HG03039 (cell line): Measurements from ENCODE around the gene TMUB2.

Source experiments
- ATAC-seq: cut with Tn5 transposase; IDR thresholded peaks from one replicate; pipeline ENCODE4 v1.9.1; 2021; ENCODE audit warnings: mild to moderate bottlenecking, moderate library complexity; ENCODE audit not compliant: unreplicated experiment

TMUB2 gene

GRCh38 chr17:44202756-44203155, 16.0 kb downstream of the TMUB2 start:
- no peak for ATAC-seq

DNA sequence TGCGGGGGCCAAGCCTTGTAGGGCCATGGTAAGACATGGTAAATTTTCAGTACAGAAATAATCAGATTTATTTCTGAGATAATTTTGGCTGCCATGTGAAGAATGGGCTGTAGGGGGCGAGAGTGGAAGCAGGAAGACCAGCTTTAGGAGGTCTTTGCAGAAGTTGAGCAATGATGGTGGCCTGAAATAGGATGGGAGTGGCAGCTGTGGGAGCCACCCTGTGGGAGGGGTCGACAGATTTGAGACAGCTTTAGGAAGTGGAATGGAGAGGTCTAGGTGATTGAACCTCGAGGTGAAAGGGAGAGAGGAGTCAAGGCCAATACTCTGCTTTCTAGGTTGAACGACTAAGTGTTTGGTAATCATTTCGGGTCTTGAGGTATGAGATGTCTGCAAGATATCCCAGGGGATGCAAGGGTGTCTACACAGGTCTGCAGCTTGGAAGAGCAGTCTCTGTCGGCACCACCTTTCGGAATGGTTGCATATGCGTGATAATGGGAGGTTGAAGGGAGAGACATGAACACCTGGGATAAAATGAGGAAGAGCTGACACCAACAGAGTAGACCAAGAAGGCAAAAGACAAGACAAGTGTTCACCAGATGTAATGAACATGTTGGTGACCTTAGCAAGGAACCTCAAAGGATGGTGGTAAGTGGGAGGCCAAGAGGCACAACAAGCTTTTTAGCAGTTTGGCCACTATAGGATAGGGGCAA, 17.1 kb downstream of the TMUB2 start:
- ATAC-seq, result no peak

GRCh38 chr17:44204441-44204882, 17.7 kb downstream of the TMUB2 start:
- ATAC-seq, result no peak

DNA sequence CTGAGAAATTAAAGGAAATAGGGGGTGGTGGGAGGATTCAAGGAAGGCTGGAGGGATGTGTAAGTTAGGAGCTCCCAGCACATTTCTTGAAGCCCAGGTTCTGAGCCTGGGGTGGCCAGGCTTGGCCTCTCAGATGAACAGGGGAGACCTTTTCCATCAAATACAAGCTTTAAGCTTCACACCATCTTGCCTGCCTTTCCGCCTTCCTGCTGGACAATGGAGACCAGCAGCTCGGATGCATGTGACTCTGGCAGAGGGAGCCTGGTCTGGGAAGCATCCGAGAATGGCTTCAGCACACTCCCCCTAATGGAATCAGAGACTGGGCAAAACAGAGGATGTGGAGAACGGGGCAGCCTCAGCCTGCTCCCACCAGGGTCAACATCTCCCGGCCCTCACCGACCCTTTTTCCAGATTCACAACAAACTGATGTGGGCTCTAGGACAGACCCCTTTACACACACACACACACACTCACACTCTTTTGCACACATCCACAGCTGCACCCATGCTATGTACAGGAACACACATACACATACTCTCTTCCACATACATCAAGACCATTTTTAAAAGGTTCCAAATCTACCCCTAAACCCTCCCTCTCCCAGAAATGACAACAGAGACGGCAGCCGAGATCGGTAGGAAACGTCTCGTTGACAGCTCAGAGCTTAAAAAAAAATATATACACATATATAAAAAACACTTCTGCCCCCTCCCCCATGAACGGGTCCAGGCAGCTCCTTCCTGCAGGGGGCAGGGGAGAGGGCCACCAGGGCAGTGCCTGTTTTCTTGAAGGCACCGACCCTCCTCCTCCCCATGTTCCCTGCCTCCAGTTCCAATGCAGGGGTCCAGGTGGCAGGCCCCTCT, 19.4 kb downstream of the TMUB2 start:
- no peak for ATAC-seq

GRCh38 chr17:44206825-44207155, 20.0 kb downstream of the TMUB2 start:
- no peak for ATAC-seq

DNA sequence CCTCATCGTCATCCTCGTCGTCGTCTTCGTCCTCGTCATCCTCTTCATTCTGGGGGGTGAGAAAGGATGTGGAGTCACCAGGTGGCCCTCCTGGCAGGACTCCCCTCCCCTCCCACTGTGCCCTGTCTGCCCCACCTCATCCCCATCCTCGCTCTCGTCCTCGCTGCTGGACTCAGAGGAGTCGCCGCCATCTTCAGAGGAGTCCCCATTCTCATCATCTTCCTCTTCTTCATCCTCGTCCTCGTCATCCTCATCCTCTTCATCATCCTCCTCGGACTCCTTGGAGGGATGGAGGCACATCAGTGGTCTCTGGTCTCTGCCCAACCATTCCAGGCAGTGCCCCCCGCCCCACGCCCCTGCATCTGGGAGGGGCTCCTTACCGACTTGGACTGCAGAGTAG, 20.5 kb downstream of the TMUB2 start:
- ATAC-seq, result no peak

DNA sequence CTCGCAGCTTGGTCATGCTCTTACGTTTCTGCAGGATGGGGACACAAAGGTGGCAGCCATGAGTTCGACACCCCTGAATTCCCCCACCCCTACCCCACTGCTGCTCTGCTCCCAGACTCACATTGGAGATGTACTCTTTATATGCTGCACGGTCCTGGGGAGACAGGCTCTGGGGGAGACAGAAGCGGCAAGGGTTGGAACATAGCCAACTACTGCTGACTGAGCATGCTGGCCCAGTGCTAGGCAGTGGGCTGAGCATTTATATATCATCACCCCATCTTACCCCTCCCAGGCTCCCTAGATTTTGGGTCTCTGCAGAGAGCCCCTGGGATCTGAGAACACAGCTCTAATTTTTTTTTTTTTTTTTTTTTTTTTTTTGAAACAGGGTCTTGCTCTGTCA, 21.0 kb downstream of the TMUB2 start:
- ATAC-seq, result no peak

DNA sequence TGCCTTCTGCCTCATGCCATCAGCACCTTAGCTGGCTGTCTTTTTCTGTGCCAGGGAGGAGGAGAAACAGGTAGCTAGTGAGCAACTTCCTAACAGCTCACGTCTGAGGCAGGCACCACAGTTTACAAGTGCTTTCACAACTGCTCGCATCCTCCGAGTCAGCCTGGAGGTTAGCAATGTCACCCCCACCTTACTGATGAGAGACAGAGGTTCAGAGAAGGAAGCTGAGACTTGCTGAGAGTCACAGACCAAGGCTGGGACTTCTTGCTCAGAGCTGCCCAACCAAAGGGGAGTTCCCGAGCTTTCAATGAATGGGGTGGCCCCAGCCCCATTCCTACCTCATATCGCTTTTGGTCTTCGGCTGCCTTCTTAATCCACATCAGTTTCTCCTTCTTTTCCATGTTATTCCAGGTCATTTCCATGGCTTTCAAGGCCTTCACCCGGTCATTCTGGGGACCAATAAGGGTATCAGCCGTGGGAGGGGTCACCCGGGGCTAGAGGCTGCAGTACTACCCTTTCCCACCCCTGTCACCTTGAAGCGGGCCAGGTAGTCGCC, 23.1 kb downstream of the TMUB2 start:
- no peak for ATAC-seq

DNA sequence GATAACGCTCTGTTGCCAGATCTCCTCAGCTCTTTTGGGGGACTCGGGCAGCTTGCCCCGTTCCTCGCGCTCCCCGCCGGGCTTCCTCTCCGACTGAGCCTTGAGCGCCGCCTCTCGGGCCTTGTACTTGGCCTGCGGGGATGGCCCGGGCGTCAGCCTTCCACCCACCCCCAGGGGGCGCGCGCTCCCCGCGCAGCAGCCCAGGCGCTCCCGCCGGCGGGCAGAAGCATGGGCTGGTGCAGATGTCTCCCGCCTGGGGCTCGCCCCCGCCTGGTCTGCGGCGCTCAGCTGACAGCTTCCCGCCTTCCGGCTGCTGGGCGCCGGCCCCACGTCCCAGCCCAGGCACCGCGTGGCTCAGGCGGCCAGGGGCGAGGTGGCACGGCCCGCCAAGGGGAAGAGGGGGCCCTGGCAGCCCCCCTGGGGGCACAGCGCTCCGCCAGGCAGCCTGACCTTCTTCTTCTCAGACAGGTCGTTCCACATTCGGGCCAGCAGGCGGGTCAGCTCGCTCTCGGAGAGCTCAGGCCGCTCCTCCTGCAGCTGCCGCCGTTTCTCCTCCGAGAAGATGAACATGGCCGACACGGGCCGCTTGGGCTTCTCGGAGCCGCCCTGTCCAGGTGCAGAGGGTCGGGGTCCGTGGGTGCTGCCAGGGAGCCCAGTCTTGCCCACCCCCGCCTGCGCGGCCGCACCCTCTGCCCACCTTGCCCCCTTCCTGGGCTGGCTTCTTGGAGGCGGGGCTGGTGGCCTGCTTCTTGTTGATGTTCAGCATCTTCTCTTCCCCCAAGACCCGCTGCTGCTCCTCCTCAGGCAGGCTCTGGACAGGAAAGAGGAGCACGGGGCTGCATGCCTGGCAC, 23.8 kb downstream of the TMUB2 start:
- ATAC-seq, result peak; percentile 76

DNA sequence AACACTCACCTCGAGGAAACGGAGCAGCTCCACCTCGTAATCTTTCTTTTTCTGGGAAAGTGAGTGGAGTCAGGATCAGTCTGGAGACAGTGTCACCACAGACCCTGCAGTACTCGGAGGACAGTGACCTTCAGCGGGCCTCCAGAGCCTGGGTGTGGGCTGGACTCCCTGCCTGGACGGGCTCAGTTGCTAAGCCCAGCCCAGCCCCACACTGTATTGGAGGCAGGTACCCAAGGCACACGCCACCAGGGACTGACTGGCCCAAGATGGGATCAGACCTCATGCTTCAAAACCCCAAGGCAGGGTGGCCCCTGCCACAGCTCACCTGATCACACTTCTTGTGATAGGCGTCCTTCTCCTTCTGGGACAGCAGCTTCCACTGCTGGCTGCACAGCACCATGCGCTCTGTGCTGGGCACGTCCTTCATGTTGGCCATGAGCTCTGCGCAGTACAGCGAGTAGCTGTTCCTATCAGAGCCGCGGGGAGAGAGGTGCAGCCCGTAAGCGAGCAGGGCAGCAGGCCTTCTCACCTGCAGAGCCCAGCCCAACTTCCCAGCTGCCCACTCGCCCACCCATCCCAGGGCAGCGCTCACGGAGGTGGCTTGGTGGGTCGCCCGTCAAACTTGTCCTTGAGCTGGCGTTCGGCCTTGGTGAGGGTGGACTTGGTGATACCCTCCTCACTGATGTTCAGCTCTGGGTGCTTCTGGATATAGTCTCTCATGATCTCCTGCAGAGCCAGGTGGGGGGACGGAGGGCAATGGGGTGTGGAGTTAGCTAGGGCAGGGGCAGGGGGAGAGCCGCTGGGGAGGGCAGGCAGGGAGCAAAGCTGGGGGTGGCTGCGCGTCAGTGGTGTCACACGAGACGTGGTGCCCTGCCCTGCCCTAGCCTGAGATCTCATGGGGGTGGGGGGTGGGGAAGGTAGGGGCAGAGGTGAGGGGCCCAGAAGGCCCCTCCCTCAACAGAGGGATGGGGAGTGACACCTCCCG, 24.8 kb downstream of the TMUB2 start:
- ATAC-seq, result no peak

- ATAC-seq, result no peak
Observed at GRCh38 chr17:44212507-44213402, 26.0 kb downstream of the TMUB2 start.

DNA sequence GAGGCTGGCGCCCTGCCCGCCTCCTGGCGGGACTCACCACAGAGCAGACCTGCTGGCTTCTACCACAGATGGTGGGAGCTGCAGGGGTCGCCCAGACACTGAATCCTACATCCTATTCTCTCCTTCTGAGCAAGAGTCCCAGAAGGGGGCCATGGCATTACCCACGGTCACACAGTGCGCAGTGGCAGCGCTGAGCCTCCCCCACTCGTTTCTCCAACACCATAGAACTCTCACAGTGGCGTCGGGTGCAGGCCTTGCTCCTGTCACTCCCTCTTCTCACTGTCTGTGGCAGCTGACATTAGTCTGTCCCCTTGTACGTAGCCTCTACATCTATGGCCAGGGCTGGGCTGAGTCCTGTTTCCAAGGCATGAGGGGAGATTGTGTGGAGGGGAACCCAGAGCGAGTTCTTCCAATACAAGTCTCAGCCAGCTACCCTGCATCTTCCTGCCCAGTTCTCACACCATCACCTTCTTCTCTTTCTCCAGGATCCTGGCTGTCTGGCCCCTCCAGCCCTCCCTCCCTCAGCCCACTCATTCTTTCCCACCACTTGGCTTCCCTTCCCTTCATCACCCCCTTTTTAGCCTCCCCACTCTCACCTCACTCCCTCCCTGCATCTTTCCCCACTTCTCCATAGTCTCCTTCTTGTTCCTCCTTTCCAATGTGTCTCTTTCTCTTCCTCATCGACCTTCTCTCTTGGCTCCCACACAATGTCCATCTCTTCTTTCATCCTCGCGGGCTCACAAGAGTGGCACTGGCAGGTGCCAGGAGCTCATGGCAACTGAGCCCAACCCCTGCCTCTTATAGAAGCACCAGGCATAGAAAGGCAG, 26.8 kb downstream of the TMUB2 start:
- ATAC-seq, result no peak

DNA sequence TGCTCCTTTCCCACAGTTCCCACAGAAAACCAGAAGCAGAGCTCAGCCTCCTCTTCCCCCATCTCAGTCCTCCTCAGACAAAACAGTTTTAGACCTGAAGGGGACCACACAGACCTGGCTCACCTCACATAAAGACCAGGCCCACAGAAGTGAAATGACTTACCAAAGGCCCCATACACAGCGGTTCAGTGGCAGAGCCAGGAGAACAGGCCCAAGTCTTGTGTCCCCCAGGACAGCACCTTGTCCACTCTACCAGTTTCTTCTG, 27.4 kb downstream of the TMUB2 start:
- ATAC-seq, result no peak

GRCh38 chr17:44214896-44215295, 28.1 kb downstream of the TMUB2 start:
- no peak for ATAC-seq

DNA sequence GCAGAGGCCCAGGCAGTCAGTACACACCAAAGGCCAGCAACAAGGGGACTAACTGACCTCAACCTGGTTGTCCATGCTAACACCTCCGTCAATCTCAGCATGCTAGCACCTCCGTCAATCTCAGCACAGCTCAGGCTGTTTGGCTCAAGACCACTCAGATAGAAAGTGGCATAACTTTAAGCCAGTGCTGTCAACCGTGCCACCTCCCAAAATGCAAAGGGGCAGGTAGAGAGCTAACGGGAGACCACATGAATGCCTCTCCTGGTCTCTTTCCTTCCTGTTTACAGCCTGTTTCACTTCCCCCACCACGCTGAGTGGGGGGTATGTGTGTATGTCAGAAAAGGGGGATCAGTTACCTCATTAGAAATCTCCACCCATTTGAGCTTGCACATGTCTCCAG, 29.4 kb downstream of the TMUB2 start:
- ATAC-seq, result no peak

GRCh38 chr17:44216694-44217093, 29.9 kb downstream of the TMUB2 start:
- no peak for ATAC-seq

DNA sequence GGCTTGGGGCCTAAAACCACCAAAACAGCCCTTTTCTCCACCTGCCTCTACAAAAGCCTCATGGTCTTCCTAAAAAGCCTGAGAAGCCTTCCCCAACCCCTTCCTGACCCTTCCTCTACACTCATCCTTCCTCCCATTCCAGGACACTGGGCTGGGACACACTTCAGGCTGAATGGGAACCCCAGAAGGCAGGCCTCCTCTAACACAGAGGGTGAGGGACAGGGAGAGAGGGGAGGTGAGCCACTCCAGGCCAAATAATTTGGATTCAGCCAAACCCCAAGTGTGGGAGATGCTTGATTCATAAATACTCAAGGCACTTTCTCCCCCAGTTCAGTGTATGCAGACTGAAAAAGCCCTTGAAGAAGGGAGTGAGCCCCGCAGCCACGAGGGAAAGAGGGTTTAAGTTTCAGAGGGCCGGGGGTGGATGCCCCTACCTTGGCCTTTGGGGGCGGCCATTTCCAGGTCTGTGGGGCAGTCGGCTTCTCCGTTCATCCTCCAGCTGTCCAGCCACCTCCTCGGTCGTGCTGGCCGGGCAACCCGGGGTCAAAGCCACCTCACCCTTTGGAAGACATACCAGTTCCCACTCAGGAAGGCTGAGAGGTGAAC, 31.1 kb downstream of the TMUB2 start:
- ATAC-seq, result peak; percentile 0
